Measurements from ENCODE around the gene ZNF423.

The ZNF423 gene

DNA sequence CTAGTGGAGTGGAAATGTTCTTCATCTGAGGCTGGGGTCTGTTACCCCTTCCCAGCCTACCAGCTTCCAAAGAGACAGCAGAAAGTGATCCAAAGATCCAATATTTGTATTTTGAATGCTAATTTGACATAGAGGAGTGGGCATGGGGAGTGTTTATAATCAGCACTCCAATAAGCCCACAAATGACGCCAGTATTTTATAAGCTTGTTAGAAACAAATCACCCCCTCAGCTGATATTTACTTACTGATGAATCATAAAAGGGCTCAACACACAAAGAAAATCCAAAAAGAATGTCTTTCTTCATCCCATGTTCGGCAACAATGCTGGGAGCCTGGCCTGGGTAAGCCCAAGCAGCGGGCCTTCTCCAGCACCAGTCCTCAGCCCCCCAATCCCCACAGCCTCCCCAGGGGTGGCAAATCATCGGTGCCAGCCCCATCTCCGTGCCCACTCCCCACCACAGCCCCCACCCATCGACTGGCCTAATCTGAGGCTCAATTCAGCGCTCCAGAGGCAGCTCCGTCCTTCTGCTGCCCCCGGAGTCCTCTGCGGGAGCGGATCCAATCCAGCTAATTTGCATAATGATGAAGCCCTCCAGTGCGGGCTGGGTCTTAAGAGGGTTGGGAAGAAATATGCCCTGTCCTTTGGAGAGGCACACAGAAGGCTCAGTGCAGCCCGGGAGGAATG, 312.8 kb downstream of the ZNF423 start:
- H3K4me3 ChIP-seq (ENCODE audit: low read depth, low read length), result no peak overlapping the region
- TF ChIP-seq CTCF (IDR thresholded peaks at IDR 0.05; ENCODE audit: insufficient read depth, low read depth, low read length, missing control alignments), result no peak
- no peak for DNase-seq (ENCODE audit: low read depth)

DNA sequence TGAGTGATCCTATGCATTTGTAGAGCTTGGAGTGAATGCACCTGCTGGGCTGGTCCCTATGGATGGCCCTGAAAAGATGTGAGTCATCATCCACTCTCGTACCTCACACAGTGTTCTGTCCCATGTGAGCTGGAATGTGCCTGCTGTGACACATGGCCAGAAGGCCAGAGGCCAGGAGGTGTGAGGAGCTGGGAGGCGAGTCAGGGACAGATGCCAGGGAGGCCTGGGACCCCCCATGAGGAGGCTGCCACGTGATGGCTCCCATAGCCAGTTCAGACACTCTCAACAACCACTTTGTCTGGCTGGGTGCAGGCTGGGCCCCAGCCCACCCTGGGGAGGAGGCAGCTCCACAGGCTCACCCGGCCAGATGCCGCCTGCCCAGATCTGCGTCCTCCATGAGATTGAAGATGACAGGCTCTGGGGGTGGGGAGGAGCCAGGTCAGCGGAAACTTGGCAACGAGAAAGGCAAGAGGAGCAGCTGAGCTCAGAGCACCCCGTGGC, 313.5 kb downstream of the ZNF423 start:
- H3K4me3 ChIP-seq (ENCODE audit: low read depth, low read length), result no peak overlapping the region
- no peak for DNase-seq (ENCODE audit: low read depth)
- TF ChIP-seq CTCF (IDR thresholded peaks at IDR 0.05; ENCODE audit: insufficient read depth, low read depth, low read length, missing control alignments), result no peak

- DNase-seq (ENCODE audit: low read depth), result no peak
- TF ChIP-seq CTCF (IDR thresholded peaks at IDR 0.05; ENCODE audit: insufficient read depth, low read depth, low read length, missing control alignments), result no peak
- H3K4me3 ChIP-seq (ENCODE audit: low read depth, low read length), result no peak overlapping the region
Observed at GRCh38 chr16:49540836-49541235, 315.1 kb downstream of the ZNF423 start.

DNA sequence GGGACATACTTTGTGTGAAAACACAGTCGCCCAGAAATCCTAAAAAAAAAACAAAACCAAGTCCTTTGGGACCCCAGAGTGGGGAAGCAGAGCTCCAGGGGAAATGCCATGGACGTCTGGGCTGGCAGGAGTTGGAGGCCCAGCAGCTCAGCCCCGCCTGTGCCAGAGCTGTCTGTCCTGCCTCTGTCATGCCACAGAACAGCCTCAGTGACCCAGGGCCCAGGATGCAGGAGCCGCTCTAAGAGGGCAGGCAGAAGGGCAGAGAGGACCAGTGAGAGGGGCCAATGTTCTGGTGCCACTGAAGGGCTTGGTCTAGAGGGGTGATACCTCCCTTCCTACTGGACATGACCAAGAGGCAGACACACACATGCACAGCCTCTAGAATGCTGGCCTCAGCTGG, 316.2 kb downstream of the ZNF423 start:
- H3K4me3 ChIP-seq (ENCODE audit: low read depth, low read length), result no peak overlapping the region
- DNase-seq (ENCODE audit: low read depth), result no peak
- TF ChIP-seq CTCF (IDR thresholded peaks at IDR 0.05; ENCODE audit: insufficient read depth, low read depth, low read length, missing control alignments), result no peak

DNA sequence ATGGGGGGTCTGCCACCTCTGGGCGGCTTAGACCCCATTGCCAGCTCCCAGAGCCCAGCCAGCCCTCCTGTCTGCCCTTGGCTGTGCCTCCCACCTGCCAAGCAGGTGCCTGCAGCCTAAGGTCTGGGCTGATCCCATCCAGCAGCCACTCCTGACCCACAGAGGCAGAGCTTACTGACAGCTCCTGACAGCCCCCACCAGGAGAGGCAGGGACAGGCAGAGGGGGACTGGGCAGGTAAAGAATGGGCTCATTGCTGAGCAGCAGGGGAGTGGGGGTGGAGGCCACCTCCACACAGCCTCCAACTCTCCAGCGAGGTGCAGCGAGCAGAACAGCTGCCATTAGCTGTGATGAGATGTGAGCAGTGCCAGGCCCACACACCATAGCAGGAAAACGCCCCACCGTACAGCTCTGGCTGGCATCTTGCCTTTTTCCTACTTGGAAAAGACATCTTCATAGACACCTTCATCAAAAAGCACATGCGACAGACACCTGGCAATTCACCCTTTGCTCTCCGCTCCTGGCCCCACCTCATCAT, 317.9 kb downstream of the ZNF423 start:
- TF ChIP-seq CTCF (IDR thresholded peaks at IDR 0.05; ENCODE audit: insufficient read depth, low read depth, low read length, missing control alignments), result no peak
- H3K4me3 ChIP-seq (ENCODE audit: low read depth, low read length), result no peak overlapping the region
- DNase-seq (ENCODE audit: low read depth), result no peak

DNA sequence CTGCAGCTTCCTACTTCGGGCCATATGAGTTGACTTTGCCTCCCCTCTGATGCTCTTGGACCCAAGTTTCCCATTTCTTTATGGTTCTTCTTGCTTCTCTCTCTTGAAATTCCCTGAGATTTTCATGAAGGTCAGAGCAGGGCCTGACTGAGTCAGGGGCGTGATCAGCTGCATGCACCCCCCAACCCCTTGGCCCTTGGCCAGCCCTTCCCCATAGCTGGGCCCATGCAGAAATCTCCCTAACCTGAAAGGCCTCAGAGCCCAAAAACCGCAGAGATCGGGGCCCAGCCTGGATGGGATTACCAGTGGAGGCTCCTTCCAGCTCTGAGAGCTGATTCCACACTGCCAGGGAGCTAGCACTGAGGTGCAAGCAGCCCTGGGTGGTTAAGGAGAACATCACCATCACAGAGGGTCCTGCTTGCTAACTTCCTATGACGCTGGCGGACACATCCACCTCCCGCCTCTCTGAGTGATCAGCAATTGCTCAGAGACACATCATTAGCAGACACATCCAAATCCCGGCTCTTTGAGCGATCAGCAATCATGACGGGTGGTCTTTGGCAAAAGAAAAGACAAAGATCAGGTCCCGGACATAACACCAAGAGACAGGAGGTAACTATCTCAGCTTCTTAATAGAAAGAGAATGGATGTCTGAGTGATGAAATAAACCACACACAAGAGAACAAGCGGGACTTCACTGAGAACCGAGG, 320.9 kb downstream of the ZNF423 start:
- no peak for TF ChIP-seq CTCF (IDR thresholded peaks at IDR 0.05; ENCODE audit: insufficient read depth, low read depth, low read length, missing control alignments)
- DNase-seq (ENCODE audit: low read depth), result no peak
- no peak overlapping the region for H3K4me3 ChIP-seq (ENCODE audit: low read depth, low read length)
